HepG2 (cell line): ENCODE measurements around the gene IL1RAPL1. TPM values are rescaled to one million over a fixed set of nuclear protein-coding genes. Genes with fewer than 3 reads are reported as not detected.

ENCODE experiments used
- ATAC-seq: fragments of 200-7000 bp; cut with Tn5 transposase; 3 replicates; pipeline ENCODE4 v1.9.1; 2020; ENCODE audit warnings: mild to moderate bottlenecking, moderate library complexity
- BruUV-seq: library from RNA; stranded (reverse); fragments of 400-500 nt; replicated peaks from 2 replicates; lab custom pipeline; 2021; lab: Mats Ljungman, UMichigan
- CTCF ChIA-PET: fragments of 300-600 bp; formaldehyde crosslinking; extraction: SDS; loops from one replicate; lab custom pipeline; 2021; ENCODE audit warnings: low total read pairs, inconsistent platforms, low intra/inter-chr PET ratio; lab: Yijun Ruan, JAX
- POLR2A ChIA-PET: fragments of 350-600 bp; sonication (Branson Sonifier 250); formaldehyde crosslinking; loops from one replicate; lab custom pipeline; 2020; ENCODE audit warnings: antibody characterized with exemption, inconsistent platforms; lab: Yijun Ruan, JAX
- DNase-seq: peaks from one replicate; pipeline ENCODE4 v3.0.0-alpha.2; 2015; ENCODE audit warnings: low spot score
- FAIRE-seq: peaks from 3 replicates; lab custom pipeline; 2011; peaks lifted over from hg19 to GRCh38; lab: Jason Lieb, UNC
- H2AFZ ChIP-seq: one replicate; pipeline ENCODE4 v1.6.1; 2011; ENCODE audit warnings: low read length, inconsistent platforms
- H3K27ac ChIP-seq: fragments of 300-600 bp; 3 replicates; pipeline ENCODE4 v1.8.0; 2011; ENCODE audit warnings: mixed run types, mild to moderate bottlenecking, mixed read lengths, low read length, inconsistent platforms; ENCODE audit not compliant: insufficient read depth; ENCODE audit errors: extremely low read length
- H3K27me3 ChIP-seq, 2 experiments: fragments of 200-600 bp in 1 of 2; 2 replicates in 1 of 2; 3 replicates in 1 of 2; pipeline versions ENCODE4 v1.6.0 to v1.8.0; 2011; ENCODE audit warnings: low read length in 2 of 2, mild to moderate bottlenecking in 2 of 2, moderate library complexity in 2 of 2, inconsistent platforms in 1 of 2; ENCODE audit not compliant: insufficient read depth in 2 of 2, control insufficient read depth in 1 of 2
- H3K36me3 ChIP-seq, 2 experiments: fragments of 200-600 bp in 1 of 2; replicated peaks in 1 of 2; 2 replicates in 1 of 2; 3 replicates in 1 of 2; pipeline versions ENCODE4 v1.5.1 to v1.8.0; 2011; ENCODE audit warnings: low read length in 2 of 2, inconsistent platforms in 1 of 2; ENCODE audit not compliant: insufficient read depth in 2 of 2, control insufficient read depth in 1 of 2
- H3K4me1 ChIP-seq: 2 replicates; pipeline ENCODE4 v1.5.1; 2012; ENCODE audit warnings: low read length, inconsistent platforms; ENCODE audit not compliant: insufficient read depth
- H3K4me2 ChIP-seq: 2 replicates; pipeline ENCODE4 v1.6.0; 2011; ENCODE audit warnings: low read depth, low read length, inconsistent platforms
- H3K4me3 ChIP-seq, 3 experiments: fragments of 200-600 bp in 1 of 3; sonication (generic), shearing (Covaris generic) in 1 of 3; replicated peaks in 1 of 3; 2 replicates each; pipeline ENCODE4 v1.5.1; 2011 to 2016; ENCODE audit warnings: low read length in 3 of 3, inconsistent platforms in 2 of 3, low read depth in 2 of 3, mild to moderate bottlenecking in 2 of 3, control low read depth in 1 of 3, mixed read lengths in 1 of 3; ENCODE audit not compliant: insufficient read depth in 1 of 3
- H3K79me2 ChIP-seq: one replicate; pipeline ENCODE4 v1.6.1; 2011; ENCODE audit warnings: low read length, inconsistent platforms; ENCODE audit not compliant: insufficient read depth
- H3K9ac ChIP-seq: 2 replicates; pipeline ENCODE4 v1.6.0; 2011; ENCODE audit warnings: mild to moderate bottlenecking, low read depth, low read length, inconsistent platforms; ENCODE audit not compliant: insufficient read depth
- H3K9me3 ChIP-seq: 2 replicates; pipeline ENCODE4 v1.5.1; 2012; ENCODE audit warnings: mild to moderate bottlenecking, low read length
- H4K20me1 ChIP-seq: 2 replicates; pipeline ENCODE4 v1.6.0; 2011; ENCODE audit warnings: inconsistent platforms, mild to moderate bottlenecking, low read length, moderate library complexity; ENCODE audit not compliant: insufficient read depth
- CEBPB ChIP-seq: IDR thresholded peaks from 2 replicates; pipeline ENCODE4 v1.6.1; 2011; ENCODE audit warnings: low read depth, low read length, improper control_type of control experiment, borderline replicate concordance
- DPF2 ChIP-seq: sonication (generic); formaldehyde crosslinking; IDR thresholded peaks from 2 replicates; pipeline ENCODE4 v1.4.0; 2020; ENCODE audit warnings: mild to moderate bottlenecking, low read depth, missing genetic modification reagents, borderline replicate concordance
- FOSL2 ChIP-seq: sonication (generic); formaldehyde crosslinking; IDR thresholded peaks from 2 replicates; pipeline ENCODE4 v1.4.0; 2020; ENCODE audit warnings: missing genetic modification reagents
- HNRNPUL1 ChIP-seq: fragments of 200-400 bp; formaldehyde crosslinking; IDR thresholded peaks from 2 replicates; pipeline ENCODE4 v1.6.1; 2017; ENCODE audit warnings: low read depth, mild to moderate bottlenecking, low read length, moderate library complexity
- ONECUT2 ChIP-seq: sonication (generic); formaldehyde crosslinking; IDR thresholded peaks from 2 replicates; pipeline ENCODE4 v1.4.0; 2020; ENCODE audit warnings: missing genetic modification reagents
- RFX5 ChIP-seq: IDR thresholded peaks from 2 replicates; pipeline ENCODE4 v1.6.1; 2011; ENCODE audit warnings: low read depth, low read length, improper control_type of control experiment
- ZNF331 ChIP-seq: sonication (generic); formaldehyde crosslinking; IDR thresholded peaks from 2 replicates; pipeline ENCODE4 v1.4.0; 2020; ENCODE audit warnings: missing genetic modification reagents
- ZNF607 ChIP-seq: sonication (generic); formaldehyde crosslinking; IDR thresholded peaks from 2 replicates; pipeline ENCODE4 v1.5.1; 2020; ENCODE audit warnings: missing genetic modification reagents, mild to moderate bottlenecking, borderline replicate concordance
- WGBS: methylation state at CpG from one replicate; pipeline ENCODE4 v1.1.6; 2017; ENCODE audit warnings: low lambda C conversion rate; 5-methylcytosine and 5-hydroxymethylcytosine counted together
- in situ Hi-C: cut with HindIII; loops from 2 replicates; pipeline ENCODE4 v1.10.0; 2017; ENCODE audit warnings: low pct_unique_long_range_greater_than_20kb; ENCODE audit not compliant: extremely low pct_ligation_motif_present
- intact Hi-C: fragments of 100-400 bp; cut with micrococcal nuclease; formaldehyde crosslinking; loops from one replicate; pipeline ENCODE4 v1.10.0; 2022; ENCODE audit not compliant: unreplicated experiment
- polyA plus RNA-seq, 8 experiments: library from polyadenylated mRNA; depleted of rRNA in 3 of 8; stranded (reverse) in 7 of 8; unstranded in 1 of 8; fragments of >200 nt; fragmentation: Illumina TruSeq in 4 of 8; extraction: Trizol in 4 of 8; gene quantifications; 2 replicates each; pipeline versions ENCODE4 v1.2.1 to v1.2.3, GENCODE V29; 2011 to 2016; ENCODE audit warnings: low read depth in 4 of 8, missing spikeins in 1 of 8, mixed read lengths in 1 of 8; ENCODE audit not compliant: insufficient read depth in 1 of 8
- total RNA-seq, 5 experiments: library from RNA; depleted of rRNA; stranded (reverse); fragments of >200 nt; fragmentation: Illumina TruSeq; extraction: Trizol; gene quantifications; 2 replicates each; pipeline ENCODE4 v1.2.3, GENCODE V29; 2016; ENCODE audit warnings: low read depth in 1 of 5
- TF ChIP-seq, protein P1 (sequence below): sonication (generic); formaldehyde crosslinking; IDR thresholded peaks from 2 replicates; pipeline ENCODE4 v1.5.0; 2020; ENCODE audit warnings: mild to moderate bottlenecking, low read depth, missing genetic modification reagents, borderline replicate concordance
- TF ChIP-seq, protein P2 (sequence below): sonication (generic); formaldehyde crosslinking; IDR thresholded peaks from 2 replicates; pipeline ENCODE4 v1.5.1; 2020; ENCODE audit warnings: mild to moderate bottlenecking, missing genetic modification reagents, borderline replicate concordance
- TF ChIP-seq, protein P3 (sequence below): sonication (generic); formaldehyde crosslinking; IDR thresholded peaks from 2 replicates; pipeline ENCODE4 v1.5.1; 2020; ENCODE audit warnings: mild to moderate bottlenecking, moderate library complexity, missing genetic modification reagents
- TF ChIP-seq, protein P4 (sequence below): sonication (generic); formaldehyde crosslinking; conservative IDR thresholded peaks from 2 replicates; pipeline ENCODE4 v1.4.0; 2020; ENCODE audit warnings: mild to moderate bottlenecking, missing genetic modification reagents, moderate library complexity

IL1RAPL1 gene
- total and polyA plus RNA-seq, 2 of the 13 experiments (the other 11 are each of a cell fraction or from before 2014, with no cell fraction given) = 0.04 TPM; not detected in 1

DNA sequence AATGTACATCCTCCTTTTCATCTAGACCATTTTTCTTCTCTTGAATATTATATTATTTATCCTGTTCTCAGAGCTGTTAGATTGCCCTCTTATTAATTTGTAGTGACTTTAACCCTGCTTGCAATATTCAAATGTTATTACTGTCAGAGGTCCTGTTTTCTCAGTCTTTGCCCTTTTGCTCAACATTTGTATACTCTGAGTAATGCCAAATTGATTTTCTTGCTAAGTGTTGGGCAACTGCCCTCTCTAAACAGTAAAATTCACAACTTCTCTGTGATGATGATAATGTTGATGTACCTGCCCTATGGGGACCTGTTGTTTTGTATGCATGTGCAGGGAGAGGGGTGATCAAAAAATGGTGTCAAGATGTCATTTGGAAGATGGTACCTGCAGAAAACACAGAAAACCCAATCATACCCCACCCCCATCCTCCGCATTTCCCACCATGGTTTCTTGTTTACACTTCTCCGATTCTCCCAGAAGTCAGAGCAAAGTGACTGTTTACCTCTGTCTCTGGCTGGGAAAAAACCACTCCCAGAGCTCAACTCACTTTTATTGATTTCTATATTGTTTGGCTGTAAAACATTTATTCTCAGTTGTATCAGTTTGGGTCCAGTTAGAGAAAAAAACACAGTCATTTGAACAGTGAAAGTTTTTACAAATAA lies 694.0 kb downstream of the IL1RAPL1 start:
- 4% methylated on average over 2 of the region's 2 CpGs for WGBS
- CTCF ChIA-PET = no interaction called here
- H3K27ac ChIP-seq = no peak overlapping the region
- no peak for TF ChIP-seq DPF2 (CRISPR knock-in tag)
- TF ChIP-seq ZNF607 (CRISPR knock-in tag) = no peak
- TF ChIP-seq, protein P1, sequence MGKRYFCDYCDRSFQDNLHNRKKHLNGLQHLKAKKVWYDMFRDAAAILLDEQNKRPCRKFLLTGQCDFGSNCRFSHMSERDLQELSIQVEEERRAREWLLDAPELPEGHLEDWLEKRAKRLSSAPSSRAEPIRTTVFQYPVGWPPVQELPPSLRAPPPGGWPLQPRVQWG (CRISPR knock-in tag) = no peak
- no peak for TF ChIP-seq RFX5
- peak; percentile 74 for TF ChIP-seq CEBPB
- peak; percentile 51; the same call in 1 of the 2 replicates for TF ChIP-seq FOSL2 (CRISPR knock-in tag)
- TF ChIP-seq, protein P2, sequence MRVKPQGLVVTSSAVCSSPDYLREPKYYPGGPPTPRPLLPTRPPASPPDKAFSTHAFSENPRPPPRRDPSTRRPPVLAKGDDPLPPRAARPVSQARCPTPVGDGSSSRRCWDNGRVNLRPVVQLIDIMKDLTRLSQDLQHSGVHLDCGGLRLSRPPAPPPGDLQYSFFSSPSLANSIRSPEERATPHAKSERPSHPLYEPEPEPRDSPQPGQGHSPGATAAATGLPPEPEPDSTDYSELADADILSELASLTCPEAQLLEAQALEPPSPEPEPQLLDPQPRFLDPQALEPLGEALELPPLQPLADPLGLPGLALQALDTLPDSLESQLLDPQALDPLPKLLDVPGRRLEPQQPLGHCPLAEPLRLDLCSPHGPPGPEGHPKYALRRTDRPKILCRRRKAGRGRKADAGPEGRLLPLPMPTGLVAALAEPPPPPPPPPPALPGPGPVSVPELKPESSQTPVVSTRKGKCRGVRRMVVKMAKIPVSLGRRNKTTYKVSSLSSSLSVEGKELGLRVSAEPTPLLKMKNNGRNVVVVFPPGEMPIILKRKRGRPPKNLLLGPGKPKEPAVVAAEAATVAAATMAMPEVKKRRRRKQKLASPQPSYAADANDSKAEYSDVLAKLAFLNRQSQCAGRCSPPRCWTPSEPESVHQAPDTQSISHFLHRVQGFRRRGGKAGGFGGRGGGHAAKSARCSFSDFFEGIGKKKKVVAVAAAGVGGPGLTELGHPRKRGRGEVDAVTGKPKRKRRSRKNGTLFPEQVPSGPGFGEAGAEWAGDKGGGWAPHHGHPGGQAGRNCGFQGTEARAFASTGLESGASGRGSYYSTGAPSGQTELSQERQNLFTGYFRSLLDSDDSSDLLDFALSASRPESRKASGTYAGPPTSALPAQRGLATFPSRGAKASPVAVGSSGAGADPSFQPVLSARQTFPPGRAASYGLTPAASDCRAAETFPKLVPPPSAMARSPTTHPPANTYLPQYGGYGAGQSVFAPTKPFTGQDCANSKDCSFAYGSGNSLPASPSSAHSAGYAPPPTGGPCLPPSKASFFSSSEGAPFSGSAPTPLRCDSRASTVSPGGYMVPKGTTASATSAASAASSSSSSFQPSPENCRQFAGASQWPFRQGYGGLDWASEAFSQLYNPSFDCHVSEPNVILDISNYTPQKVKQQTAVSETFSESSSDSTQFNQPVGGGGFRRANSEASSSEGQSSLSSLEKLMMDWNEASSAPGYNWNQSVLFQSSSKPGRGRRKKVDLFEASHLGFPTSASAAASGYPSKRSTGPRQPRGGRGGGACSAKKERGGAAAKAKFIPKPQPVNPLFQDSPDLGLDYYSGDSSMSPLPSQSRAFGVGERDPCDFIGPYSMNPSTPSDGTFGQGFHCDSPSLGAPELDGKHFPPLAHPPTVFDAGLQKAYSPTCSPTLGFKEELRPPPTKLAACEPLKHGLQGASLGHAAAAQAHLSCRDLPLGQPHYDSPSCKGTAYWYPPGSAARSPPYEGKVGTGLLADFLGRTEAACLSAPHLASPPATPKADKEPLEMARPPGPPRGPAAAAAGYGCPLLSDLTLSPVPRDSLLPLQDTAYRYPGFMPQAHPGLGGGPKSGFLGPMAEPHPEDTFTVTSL (CRISPR knock-in tag) = peak; percentile 73; the same call in 1 of the 2 replicates
- TF ChIP-seq ZNF331 (CRISPR knock-in tag) = no peak
- TF ChIP-seq, protein P3, sequence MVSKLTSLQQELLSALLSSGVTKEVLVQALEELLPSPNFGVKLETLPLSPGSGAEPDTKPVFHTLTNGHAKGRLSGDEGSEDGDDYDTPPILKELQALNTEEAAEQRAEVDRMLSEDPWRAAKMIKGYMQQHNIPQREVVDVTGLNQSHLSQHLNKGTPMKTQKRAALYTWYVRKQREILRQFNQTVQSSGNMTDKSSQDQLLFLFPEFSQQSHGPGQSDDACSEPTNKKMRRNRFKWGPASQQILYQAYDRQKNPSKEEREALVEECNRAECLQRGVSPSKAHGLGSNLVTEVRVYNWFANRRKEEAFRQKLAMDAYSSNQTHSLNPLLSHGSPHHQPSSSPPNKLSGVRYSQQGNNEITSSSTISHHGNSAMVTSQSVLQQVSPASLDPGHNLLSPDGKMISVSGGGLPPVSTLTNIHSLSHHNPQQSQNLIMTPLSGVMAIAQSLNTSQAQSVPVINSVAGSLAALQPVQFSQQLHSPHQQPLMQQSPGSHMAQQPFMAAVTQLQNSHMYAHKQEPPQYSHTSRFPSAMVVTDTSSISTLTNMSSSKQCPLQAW (CRISPR knock-in tag) = no peak
- peak; percentile 11; the same call in 1 of the 2 replicates for TF ChIP-seq ONECUT2
- TF ChIP-seq HNRNPUL1 = no peak
- TF ChIP-seq, protein P4, sequence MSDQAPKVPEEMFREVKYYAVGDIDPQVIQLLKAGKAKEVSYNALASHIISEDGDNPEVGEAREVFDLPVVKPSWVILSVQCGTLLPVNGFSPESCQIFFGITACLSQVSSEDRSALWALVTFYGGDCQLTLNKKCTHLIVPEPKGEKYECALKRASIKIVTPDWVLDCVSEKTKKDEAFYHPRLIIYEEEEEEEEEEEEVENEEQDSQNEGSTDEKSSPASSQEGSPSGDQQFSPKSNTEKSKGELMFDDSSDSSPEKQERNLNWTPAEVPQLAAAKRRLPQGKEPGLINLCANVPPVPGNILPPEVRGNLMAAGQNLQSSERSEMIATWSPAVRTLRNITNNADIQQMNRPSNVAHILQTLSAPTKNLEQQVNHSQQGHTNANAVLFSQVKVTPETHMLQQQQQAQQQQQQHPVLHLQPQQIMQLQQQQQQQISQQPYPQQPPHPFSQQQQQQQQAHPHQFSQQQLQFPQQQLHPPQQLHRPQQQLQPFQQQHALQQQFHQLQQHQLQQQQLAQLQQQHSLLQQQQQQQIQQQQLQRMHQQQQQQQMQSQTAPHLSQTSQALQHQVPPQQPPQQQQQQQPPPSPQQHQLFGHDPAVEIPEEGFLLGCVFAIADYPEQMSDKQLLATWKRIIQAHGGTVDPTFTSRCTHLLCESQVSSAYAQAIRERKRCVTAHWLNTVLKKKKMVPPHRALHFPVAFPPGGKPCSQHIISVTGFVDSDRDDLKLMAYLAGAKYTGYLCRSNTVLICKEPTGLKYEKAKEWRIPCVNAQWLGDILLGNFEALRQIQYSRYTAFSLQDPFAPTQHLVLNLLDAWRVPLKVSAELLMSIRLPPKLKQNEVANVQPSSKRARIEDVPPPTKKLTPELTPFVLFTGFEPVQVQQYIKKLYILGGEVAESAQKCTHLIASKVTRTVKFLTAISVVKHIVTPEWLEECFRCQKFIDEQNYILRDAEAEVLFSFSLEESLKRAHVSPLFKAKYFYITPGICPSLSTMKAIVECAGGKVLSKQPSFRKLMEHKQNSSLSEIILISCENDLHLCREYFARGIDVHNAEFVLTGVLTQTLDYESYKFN = peak; percentile 67; the same call in 1 of the 2 replicates

More for the DNA sequence above, 694.0 kb downstream of the IL1RAPL1 start:
- peak; percentile 86 for ATAC-seq
- H3K4me3 ChIP-seq = no peak overlapping the region
- BruUV-seq = no TSS peak
- POLR2A ChIA-PET = no interaction called here
- intact Hi-C loops (no loop called here), in situ Hi-C loops (no loop called here)
- FAIRE-seq = peak; percentile 26
- no peaks in the 10 kb centered on the region for H3K79me2 ChIP-seq
- H3K9me3 ChIP-seq = no peaks in the 10 kb centered on the region
- DNase-seq = peak; percentile 0
- H2AFZ ChIP-seq = no peak overlapping the region
- H3K4me1 ChIP-seq = no peaks in the 10 kb centered on the region
- no peak overlapping the region for H3K9ac ChIP-seq
- no peaks in the 10 kb centered on the region for H3K27me3 ChIP-seq
- H4K20me1 ChIP-seq = no peaks in the 10 kb centered on the region
- no peaks in the 10 kb centered on the region for H3K36me3 ChIP-seq
- 0 out of 2 replicates have a peak overlapping the region, but pooled peaks have one; percentile 18 for H3K4me2 ChIP-seq
